Activated T-cell treated with anti-CD3 and anti-CD28 coated beads for 4 hours (primary cell): ENCODE results near the gene SRMS.
"Not testable (repeated sequence)": the region's sequence is repeated elsewhere in the genome, so short reads cannot be mapped to it uniquely, and the experiment has no call there.

Experiments
- DNase-seq: peaks from one replicate; pipeline ENCODE4 v3.0.0-alpha.2; 2020

The SRMS gene

DNA sequence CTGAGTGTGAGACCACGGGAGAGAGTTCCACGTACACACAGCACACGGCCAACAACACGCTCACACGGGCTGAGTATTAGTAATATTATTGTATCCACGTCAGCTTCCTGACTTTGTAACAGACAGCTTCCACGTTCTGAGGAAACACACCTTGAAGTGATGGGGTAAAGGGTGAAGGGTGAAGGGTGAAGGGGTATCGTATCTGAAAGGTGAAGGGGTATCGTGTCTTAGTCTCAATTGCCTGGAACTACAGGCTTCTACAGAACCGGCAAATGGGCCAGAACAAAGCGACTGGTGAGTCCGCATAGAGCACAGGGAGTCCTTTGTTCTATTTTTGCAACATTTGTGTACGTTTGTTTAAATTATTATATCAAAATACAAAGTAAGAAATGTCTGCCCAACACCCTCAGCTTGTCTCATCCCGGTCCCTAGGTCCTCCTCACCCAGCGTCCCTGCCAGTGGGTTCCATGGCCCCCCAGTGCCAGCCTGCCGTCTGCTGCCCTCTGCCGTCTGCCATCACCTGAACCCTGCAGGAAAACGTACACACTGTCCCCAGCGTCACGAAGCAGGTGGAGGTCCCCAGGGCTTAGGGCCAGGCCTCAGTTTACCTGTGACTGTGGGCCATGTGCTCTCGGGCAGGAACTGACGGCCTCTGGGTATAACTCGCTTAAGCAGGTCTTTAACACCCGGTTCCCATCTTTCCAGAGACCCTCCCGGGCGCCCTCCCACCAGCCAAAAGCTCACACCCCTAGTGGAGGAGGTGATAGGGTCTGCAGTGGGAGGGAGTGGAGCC lies 30.9 kb upstream of the SRMS start:
- DNase-seq, result no peak

DNA sequence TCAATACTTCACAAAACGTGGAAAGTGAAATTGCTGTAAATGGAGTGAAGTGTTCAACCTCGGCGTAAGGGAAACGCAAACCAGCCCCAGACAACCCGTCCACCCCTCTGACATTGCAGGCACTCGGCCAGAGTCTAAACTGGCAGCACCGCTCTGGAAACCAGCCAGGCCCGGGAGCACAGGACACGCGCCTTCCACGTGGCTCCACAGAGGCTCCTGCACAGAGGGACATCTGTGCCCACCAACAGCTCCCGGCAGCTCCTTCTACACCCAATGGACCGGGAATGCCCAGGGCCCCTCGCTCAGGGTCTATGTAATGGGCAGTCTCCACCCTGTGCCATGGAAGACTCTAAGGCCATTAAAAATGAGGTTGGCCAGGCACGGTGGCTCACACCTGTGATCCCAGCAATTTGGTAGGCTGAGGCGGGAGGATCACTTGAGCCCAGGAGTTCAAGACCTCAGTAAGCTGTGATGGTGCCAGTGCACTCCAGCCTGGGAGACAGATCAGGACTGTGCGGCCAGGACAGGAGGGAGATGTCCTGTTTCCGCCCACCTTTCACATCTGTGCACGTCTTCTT lies 29.9 kb upstream of the SRMS start:
- DNase-seq, result no peak

- DNase-seq, result no peak
Measured at GRCh38 chr20:63576311-63576710, 28.8 kb upstream of the SRMS start.

DNA sequence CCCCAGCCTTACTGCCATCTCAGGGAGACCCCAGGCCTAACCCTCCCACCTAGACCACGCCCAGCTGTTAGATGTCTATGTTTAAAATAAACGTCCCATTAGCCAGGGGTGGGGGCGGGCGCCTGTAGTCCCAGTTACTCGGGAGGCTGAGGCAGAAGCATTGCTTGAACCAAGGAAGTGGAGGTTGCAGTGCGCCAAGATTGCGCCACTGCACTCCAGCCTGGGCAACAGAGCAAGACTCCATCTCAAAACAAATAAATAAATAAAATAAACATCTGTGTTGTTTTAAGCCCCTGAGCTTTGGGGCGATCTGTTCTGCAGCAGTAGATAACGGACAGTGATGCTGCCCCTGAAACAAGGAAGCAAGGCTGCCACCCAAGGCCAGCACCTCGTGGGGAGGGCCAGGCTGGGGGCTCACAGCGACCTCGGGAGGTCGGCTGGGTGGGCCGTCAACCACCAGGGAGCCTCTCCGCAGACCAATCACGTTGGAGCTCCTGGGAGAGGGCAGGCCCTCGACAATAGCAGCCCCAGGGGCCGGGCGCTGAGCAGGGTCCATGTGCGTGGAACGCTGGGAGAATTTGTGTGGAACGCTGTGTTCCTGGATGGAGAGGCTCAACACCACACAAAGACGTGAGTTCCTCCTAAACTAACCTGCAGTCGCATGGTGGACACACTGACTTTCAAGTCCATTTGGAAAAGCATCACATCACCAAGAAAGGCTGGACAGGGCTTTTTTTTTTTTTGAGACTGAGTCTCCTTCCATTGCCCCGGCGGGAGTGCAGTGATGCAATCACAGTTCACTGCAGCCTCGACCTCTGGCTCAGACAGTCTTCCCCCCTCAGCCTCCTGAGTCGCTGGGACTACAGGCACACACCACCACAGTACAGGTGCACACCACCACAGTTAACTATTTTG lies 27.5 kb upstream of the SRMS start:
- no peak for DNase-seq

DNA sequence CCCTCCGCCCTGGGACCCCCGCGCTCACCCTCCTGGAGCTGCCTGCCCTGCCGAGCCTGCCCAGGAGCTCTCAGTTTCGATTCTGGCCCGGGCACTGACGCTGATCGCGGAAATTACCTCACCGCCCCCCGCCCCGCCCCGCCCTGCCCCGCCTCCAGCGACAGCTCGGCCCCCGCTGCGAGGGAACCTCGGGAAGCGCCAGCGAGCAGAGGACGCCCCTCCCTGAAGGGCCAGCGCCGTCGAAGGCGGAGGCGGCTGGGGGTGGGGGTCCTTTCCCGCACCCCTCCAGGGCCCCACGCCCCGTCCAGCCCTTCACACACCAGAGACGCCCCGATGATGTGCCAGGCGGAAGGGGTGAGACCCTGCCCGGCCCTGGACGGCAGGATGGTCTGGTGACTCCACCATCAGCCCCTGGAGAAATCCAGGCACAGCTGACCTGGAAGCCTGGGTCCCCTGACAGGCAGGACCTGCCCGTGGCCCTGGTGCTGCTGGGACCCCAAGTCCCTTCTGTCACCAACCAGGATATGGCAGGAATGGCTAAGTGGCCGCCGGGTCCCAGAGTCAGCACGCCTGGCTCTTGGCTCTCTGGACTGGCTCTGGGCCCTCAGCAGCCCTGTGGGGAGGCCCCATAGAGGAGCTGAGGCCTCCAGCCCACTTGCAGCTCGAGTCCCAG lies 26.7 kb upstream of the SRMS start, which contains the start of gene HELZ2:
Gene HELZ2, minus strand, starts transcription at position 84 of the 673 bp plus-strand sequence. CDS start 1,854 bp downstream, outside the sequence.
- peak; percentile 63 for DNase-seq

GRCh38 chr20:63573647-63574131 lies 26.1 kb upstream of the SRMS start:
- DNase-seq, result no peak

DNA sequence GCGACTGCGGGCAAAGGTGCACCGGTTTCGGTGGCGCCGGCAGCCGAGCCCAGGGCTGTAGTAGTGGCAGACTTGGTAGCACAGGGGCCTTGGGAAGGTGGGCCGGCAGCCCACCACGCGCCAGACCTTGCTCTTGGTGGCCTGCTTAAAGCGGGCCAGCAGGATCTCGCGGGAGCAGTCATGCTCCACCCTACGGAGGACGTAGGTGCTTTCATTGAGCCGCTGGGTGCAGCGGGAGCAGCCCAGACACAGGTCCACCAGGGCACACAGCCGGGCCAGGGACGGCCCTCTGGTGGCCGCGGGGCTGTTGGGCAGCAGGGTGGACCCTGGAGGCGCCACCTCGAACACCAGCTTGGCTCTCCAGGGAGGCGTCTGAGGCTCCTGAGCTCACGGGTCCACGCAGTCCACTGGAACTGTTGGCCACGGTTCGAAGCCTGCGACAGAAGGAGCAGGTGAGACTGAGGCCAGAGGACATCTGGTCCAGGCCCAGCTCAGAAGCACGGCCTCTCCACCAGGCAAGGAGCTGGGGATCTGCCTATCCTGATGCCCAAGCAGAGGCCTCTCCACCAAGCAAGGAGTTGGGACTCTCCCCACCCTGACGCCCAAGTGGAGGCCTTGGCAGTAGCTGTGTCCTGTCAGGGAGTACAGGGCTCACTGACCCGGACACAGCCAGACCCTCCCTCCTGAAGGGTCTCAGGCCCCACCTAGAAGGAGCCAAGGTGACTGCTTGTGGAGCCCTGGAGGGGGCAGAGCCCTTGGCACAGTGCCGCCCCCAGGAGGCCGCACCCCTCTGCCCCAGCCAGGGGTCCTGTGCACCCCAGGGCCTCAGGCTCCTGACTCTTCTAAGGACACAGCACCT lies 25.5 kb upstream of the SRMS start:
- DNase-seq, result no peak

DNA sequence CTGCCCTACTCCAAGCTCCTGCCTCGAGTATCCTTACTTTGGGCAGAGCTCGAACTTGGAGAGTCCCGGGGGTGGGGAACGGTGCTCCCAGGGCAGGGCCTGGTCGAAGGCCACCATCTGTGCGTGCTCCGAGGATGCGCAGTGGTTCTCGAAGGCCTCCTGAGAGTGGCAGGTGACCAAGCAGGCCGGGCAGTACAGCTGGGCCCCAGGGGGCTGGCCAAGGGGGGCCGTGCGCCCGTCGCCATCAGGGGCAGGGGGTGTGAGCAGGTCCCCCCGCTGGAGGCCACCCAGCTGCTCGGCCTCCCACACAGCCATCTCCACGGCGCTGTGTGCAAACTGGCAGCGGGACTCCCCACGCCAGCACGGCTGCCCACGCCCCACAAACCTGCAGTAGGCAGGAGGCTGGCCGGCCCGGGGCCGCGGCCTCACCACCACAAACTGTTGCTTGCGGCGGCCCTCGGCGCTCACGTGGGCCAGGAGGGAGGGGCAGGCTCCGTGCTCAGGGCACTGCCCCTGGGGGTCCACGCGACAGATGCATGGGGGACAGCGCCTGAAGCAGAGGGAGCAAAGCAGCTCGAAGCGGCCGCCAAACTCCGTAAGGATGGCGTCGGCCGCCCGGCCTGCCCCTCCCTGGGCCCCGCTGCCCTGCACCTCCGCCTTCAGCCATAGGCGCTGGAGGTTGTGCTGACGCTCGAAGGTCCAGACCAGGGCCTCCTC lies 24.7 kb upstream of the SRMS start:
- no peak for DNase-seq

- DNase-seq, result not testable (repeated sequence)
Measured at GRCh38 chr20:63571087-63571478, 23.5 kb upstream of the SRMS start.

DNA sequence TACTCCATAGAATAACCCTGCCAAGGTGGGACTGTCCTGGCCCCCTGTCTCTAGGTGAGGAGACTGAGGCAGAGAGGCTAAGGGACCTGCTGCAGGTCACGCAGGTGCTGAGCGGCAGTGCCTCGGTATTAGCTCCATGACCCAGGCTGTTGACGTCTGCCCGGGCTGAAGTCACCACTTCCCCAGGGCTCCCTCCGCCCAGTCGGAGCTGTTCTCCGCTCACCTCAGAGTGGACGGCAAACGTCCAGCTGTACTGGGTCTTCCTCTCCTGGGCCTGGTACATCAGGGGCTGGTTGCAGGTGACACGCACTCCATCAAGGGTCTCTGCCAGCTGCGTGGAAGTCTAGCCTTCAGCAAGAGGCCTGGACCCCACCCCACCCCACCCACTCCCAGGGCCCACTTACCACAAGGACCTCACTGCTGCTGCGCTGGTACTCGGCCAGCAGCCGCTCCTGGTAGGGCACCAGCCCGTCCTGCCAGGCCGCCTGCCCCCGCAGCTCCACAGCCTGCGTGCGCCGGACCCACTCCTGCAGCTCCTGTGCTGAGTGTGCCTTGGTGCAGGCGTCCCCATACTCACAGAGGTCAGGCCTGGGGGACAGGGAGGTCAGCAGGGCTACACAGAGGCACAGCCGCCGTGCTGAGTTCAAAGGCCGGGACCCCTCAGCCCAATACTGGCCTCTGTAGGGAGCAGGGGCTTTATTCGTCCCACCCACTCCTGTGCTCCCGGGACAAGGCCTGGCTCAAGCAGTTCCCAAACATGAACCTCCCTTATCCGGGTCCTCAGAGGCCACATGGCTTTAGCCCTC lies 22.9 kb upstream of the SRMS start:
- DNase-seq, result no peak

DNA sequence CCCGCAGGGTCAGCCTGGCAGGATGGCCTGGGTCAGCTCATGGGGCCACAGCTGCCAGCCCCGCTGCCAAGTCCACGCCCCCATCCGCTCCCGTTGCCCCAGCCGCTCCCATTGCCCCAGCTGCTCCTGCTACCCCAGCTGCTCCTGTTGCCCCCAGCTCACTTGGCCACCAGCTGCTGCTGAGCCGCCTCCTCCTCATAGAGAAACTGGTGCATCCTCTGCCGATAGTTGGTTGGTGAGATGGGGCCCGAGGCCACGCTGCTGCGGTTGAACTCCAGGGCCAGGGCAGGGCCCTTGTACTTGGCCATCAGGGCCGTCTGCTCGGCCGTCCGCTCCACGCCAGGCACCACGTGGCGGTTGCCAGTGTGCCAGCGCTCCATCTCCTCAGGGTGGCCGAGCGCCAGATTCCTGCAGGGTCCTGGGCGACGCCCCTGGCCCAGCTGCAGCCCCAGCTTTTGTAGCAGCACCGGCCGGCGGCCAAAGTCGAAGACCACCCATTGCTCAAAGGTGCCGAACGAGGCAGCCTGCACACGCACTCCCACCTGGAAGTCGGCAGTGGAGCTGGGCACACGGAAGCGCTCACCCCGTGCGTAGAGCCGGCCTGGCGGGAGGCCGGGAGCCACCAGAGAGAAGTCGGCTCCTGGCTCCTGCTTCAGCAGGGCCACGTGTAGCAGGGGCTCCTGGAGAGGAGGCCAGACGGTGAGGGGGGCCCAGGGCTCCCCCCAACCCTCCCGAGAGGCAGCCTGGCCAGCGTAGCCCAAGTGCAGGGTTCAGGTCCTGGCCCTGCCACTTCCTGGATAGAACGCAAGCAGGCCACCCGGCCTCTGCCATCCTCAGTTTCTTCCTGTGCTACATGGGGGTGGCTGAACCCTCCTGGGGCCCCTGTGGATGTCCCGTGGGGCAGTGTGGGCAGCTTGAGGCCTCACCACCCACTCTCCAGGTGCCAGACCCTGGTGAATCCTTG lies 21.7 kb upstream of the SRMS start:
- no peak for DNase-seq

DNA sequence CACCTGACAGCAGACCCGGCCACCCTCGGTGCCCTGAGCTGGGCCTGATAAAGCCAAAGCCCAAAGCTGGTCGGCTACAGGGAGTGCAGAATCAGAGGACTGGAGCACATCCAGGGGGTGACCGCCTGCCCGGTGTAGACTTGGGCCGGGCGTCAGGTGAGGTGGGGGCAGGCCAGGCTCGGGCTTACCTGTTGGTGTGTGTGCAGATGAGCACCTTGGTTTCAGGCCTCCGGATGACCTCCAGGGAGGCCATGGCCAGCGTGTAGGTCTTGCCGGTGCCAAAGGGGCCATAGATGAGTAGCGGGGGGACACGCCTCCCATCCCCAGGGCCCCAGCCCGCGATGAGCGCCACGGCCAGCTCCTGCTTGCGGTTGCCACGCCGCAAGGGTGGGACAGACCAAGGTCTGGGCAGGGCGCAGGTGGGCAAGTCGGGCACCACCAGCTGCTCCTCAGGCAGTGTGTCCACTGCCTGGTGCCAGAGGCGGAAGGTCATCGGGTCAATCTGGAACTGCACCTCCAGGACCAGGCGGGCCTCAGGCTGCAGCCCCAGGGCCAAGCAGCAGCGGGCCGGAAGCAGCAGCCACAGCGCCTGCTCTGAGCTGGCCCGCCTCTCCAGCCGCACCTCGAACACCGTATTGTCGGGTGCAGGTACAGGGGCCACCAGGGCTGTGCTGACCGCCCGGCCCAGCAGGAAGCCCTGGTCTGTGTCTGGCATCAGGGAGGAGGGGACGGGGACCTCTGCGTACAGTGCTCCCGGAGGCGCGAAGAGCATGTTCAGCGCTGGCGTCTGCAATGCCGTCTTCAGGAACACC lies 20.8 kb upstream of the SRMS start:
- DNase-seq, result no peak

GRCh38 chr20:63567386-63568169 lies 20.0 kb upstream of the SRMS start:
- DNase-seq, result no peak

- no peak for DNase-seq
Measured at GRCh38 chr20:63567136-63567385, 19.5 kb upstream of the SRMS start.

DNA sequence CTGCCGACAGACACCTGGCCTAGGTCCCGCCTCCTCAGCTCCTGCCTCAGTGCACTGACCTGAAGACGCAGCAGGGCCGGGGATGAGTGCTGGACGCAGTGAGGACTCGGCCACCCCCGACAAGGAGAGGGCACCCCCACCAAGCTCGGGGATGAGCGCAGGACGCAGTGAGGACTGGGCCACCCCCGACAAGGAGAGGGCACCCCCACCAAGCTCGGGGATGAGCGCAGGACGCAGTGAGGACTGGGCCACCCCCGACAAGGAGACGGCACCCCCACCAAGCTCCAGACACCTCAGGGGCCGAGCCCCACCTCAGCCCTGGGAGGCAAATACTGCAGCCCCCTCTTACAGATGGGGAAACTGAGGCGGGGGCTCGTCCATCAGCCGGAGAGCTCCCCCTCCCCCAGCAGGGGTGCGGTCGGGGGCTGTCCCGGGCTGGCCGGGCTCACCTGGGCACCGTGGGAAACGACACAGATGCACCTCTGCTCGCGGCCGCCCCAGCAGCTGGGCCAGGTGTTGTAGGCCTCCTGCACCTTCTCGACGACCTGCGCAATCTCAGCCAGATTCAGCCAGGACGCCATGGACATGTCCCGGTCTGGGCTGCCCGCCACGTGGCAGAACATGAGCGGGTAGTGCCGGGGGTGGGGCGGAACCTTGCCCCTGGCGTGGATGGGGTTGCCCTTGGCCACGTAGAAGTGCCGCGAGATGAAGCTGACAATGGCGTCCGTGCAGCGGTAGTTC lies 19.0 kb upstream of the SRMS start:
- no peak for DNase-seq

- DNase-seq, result no peak
Measured at GRCh38 chr20:63565699-63566335, 18.3 kb upstream of the SRMS start.
